Heart left ventricle (tissue), 16 donors: ENCODE measurements around the gene XXYLT1. TPM values are rescaled to one million over a fixed set of nuclear protein-coding genes. Genes with fewer than 3 reads are reported as not detected.
A peak's percentile ranks its signal among the peaks of the same experiment; 100 is the strongest.

ENCODE experiments used
- ATAC-seq, 4 donors: fragments of 200-7000 bp; cut with Tn5 transposase; one replicate each; pipeline ENCODE4 v1.9.1; 2020 to 2022; ENCODE audit warnings: moderate library complexity in 4 of 4, mild to moderate bottlenecking in 3 of 4, moderate number of reproducible peaks in 1 of 4
- DNase-seq, 5 donors: peaks; one replicate each; pipeline ENCODE4 v3.0.0-alpha.2; 2020
- H3K27ac ChIP-seq, 12 donors: fragments of 200-600 bp; sonication (generic) in 4 of 12; one replicate each; pipeline versions ENCODE4 v1.5.0 to v1.8.0; 2016 to 2022; ENCODE audit warnings: mild to moderate bottlenecking in 2 of 12
- H3K27me3 ChIP-seq, 9 donors: fragments of 200-600 bp; sonication (generic) in 2 of 9; one replicate each; pipeline versions ENCODE4 v1.5.1 to v1.8.0; 2016 to 2022; ENCODE audit warnings: mild to moderate bottlenecking in 3 of 9
- H3K36me3 ChIP-seq, 9 donors: fragments of 200-600 bp; sonication (generic) in 2 of 9; one replicate each; pipeline versions ENCODE4 v1.5.0 to v1.8.0; 2018 to 2022; ENCODE audit warnings: mild to moderate bottlenecking in 2 of 9
- H3K4me1 ChIP-seq, 12 donors: fragments of 200-600 bp; sonication (generic) in 4 of 12; one replicate each; pipeline versions ENCODE4 v1.5.0 to v1.8.0; 2016 to 2022; ENCODE audit warnings: mild to moderate bottlenecking in 3 of 12
- H3K4me3 ChIP-seq, 12 donors: fragments of 200-600 bp; sonication (generic) in 4 of 12; one replicate each; pipeline versions ENCODE4 v1.5.0 to v1.8.0; 2017 to 2022; ENCODE audit warnings: mild to moderate bottlenecking in 9 of 12, moderate library complexity in 4 of 12
- H3K9me3 ChIP-seq, 12 donors: fragments of 200-600 bp; sonication (generic) in 4 of 12; one replicate each; pipeline versions ENCODE4 v1.5.0 to v1.8.0; 2016 to 2022; ENCODE audit warnings: mild to moderate bottlenecking in 1 of 12
- CTCF ChIP-seq, 12 donors: fragments of 200-600 bp; sonication (generic) in 4 of 12; IDR thresholded peaks; one replicate each; pipeline versions ENCODE4 v1.5.0 to v1.8.0; 2018 to 2022; ENCODE audit warnings: antibody characterized with exemption in 12 of 12, mild to moderate bottlenecking in 5 of 12
- POLR2A ChIP-seq, 2 donors: fragments of 450-650 bp; IDR thresholded peaks; one replicate each; pipeline ENCODE4 v1.6.1; 2017; ENCODE audit warnings: antibody characterized with exemption in 2 of 2, mild to moderate bottlenecking in 2 of 2, moderate library complexity in 2 of 2
- WGBS, 4 donors: extraction: QIAGEN DNeasy Blood & Tissue Kit in 2 of 4; methylation state at CpG; one replicate each; pipeline versions ENCODE4 v1.1.5 to v1.1.7; 2013 to 2018; 5-methylcytosine and 5-hydroxymethylcytosine counted together
- intact Hi-C, 10 donors: fragments of 100-400 bp; cut with DNase I; formaldehyde crosslinking; loops; one replicate each; pipeline versions ENCODE4 v1.11.1 to v1.14.2; 2022
- polyA plus RNA-seq, 2 donors: library from polyadenylated mRNA; stranded (reverse); fragments of 200-250 nt; gene quantifications; one replicate each; pipeline ENCODE4 v1.2.3, GENCODE V29; 2013
- total RNA-seq, 9 donors: library from RNA; depleted of rRNA in 2 of 9; stranded (reverse); fragments of >200 nt in 2 of 9; fragmentation: NEBNext Ultra II Directional in 3 of 9; extraction: Animal tissue kit (Norgen Biotek cat#: 25700) in 3 of 9; gene quantifications; one replicate each; pipeline versions ENCODE4 v1.1.0 to v1.2.4, GENCODE V29; 2016 to 2023
- donor health status: ischemic (EF 13 %, LVEDD 7.1; RV severe dilation, severe dysfunction).
- donor health status: healthy with polysubstance abuse.
- donor health status: DM: no; HTN: yes; CAD: no.
- donor health status: DM: no; HTN: no; CAD: no.
- donor health status: ischemic (EF 25% LVEDD 6.9; RV normal size, moderate dysfunction).
- donor health status: ischemic (EF 25% LVEDD 5.7; RV mildly dilated, moderate dysfunction).
- donor health status: healthy.
- donor health status: DM: yes; HTN: yes; CAD: no.
- donor health status: ischemic (EF 35%, LVEDD 5.7; RV mildly dilated, moderate dysfunction).
- donor health status: nonischemic (EF 11% LVEDD 7.7; RV severe dilation, severe dysfunction).
- donor health status: DM: yes; HTN: yes; CAD: no.
- donor health status: PGD.
- donor health status: ischemic (EF 29% LVEDD 5.4; RV normal size, mild dysfunction).
- donor health status: nonischemic (EF 23%, LVEDD 6.1; RV moderate dilation, normal function).

XXYLT1 gene
- total and polyA plus RNA-seq, 11 donors: 1.9 to 8.6 (median 4.8) TPM

GRCh38 chr3:195065142-195065863, 205.7 kb downstream of the XXYLT1 start:
- 58 to 84% (median 73%) methylated on average over 4 to 42 of the region's 42 CpGs for WGBS, 4 donors
- intact Hi-C loops: no loop called here
- Histone ChIP-seq H3K4me3 (no peak overlapping the region), H3K4me1 (peaks cover 0 to 24% (median 10%) of the 10 kb centered on the region in 12 donors), H3K9me3 (no peaks in the 10 kb centered on the region), H3K27me3 (no peaks in the 10 kb centered on the region), H3K27ac (peak overlapping the region in 5 of 12 donors; percentile 3 to 78 (median 70)), H3K36me3 (peaks cover 0 to 13% (median 0%) of the 10 kb centered on the region in 9 donors)
- DNase-seq: peak in 4 of 5 donors; percentile 37 to 75 (median 59)
- TF ChIP-seq POLR2A (IDR thresholded peaks at IDR 0.05): no peak
- TF ChIP-seq CTCF (IDR thresholded peaks at IDR 0.05): no peak
- ATAC-seq: peak; percentile 32 to 60 (median 50)

- TF ChIP-seq CTCF (IDR thresholded peaks at IDR 0.05): no peak
- TF ChIP-seq POLR2A (IDR thresholded peaks at IDR 0.05): no peak
- H3K27me3 ChIP-seq: no peaks in the 10 kb centered on the region
- intact Hi-C loops: loop anchor here in 1 of 10 donors (5.0 kb wide), 1 partner anchor 33 kb away; no protein-coding TSS in a partner anchor
- H3K4me1 ChIP-seq: peaks cover 0 to 24% (median 10%) of the 10 kb centered on the region in 12 donors
- peak overlapping the region in 7 of 12 donors; percentile 3 to 78 (median 65) for H3K27ac ChIP-seq
- ATAC-seq: peak; percentile 32 to 78 (median 68)
- H3K4me3 ChIP-seq: no peak overlapping the region
- peaks cover 0 to 9% (median 0%) of the 10 kb centered on the region in 9 donors for H3K36me3 ChIP-seq
- WGBS, 4 donors: 32 to 46% (median 39%) methylated on average over 8 of the region's 8 CpGs
- DNase-seq: peak in 3 of 5 donors; percentile 23 to 56 (median 46)
- H3K9me3 ChIP-seq: no peaks in the 10 kb centered on the region
Observed at GRCh38 chr3:195064300-195064931, 206.5 kb downstream of the XXYLT1 start.

GRCh38 chr3:195063581-195064193, 207.3 kb downstream of the XXYLT1 start:
- Histone ChIP-seq H3K9me3 (no peaks in the 10 kb centered on the region), H3K4me1 (peaks cover 0 to 28% (median 13%) of the 10 kb centered on the region in 12 donors), H3K27me3 (no peaks in the 10 kb centered on the region), H3K36me3 (peaks cover 0 to 2% (median 0%) of the 10 kb centered on the region in 9 donors), H3K27ac (peak overlapping the region in 5 of 12 donors; percentile 19 to 78 (median 70)), H3K4me3 (no peak overlapping the region)
- WGBS, 4 donors: 72 to 85% (median 80%) methylated on average over 9 of the region's 9 CpGs
- no peak for ATAC-seq
- intact Hi-C loops: loop anchor here in 1 of 10 donors (5.0 kb wide), 1 partner anchor 34 kb away; no protein-coding TSS in a partner anchor
- TF ChIP-seq POLR2A (IDR thresholded peaks at IDR 0.05): no peak
- no peak for TF ChIP-seq CTCF (IDR thresholded peaks at IDR 0.05)
- peak in 1 of 5 donors; percentile 6 for DNase-seq
